Stimulated activated CD4-positive, alpha-beta T cell treated with anti-CD3 and anti-CD28 coated beads, Interleukin-2, amount 100 ng/mL, for 24 hours (primary cell): ENCODE data around the gene RNF181.
"Not testable (repeated sequence)": the region's sequence is repeated elsewhere in the genome, so short reads cannot be mapped to it uniquely, and the experiment has no call there.

Experiments
- DNase-seq, 2 donors: peaks; one replicate each; pipeline ENCODE4 v3.0.0-alpha.2; 2020

RNF181 gene

GRCh38 chr2:85597241-85597640, 1.7 kb downstream of the RNF181 start:
- no peak for DNase-seq

- no peak for DNase-seq
Observed at GRCh38 chr2:85598594-85599340, 3.2 kb downstream of the RNF181 start.

GRCh38 chr2:85599468-85600234, 4.1 kb downstream of the RNF181 start:
- no peak for DNase-seq

DNA sequence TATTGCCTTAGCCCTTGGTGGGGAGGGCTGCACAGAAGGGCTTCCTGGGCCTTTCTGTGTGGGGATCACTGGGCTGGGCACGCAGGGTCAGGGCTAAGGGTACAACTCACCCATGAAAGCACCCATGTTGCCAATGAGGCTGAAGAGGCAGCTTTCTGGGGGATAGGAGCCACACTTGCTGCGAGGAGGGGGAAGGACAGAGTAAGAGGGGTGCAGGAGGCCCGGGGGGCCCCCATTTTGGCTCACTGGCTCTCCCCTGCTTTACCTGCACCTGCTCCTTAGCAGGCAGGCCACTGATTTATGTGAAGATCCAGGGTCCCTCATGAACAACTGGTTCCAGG, 4.7 kb downstream of the RNF181 start:
- no peak for DNase-seq

DNA sequence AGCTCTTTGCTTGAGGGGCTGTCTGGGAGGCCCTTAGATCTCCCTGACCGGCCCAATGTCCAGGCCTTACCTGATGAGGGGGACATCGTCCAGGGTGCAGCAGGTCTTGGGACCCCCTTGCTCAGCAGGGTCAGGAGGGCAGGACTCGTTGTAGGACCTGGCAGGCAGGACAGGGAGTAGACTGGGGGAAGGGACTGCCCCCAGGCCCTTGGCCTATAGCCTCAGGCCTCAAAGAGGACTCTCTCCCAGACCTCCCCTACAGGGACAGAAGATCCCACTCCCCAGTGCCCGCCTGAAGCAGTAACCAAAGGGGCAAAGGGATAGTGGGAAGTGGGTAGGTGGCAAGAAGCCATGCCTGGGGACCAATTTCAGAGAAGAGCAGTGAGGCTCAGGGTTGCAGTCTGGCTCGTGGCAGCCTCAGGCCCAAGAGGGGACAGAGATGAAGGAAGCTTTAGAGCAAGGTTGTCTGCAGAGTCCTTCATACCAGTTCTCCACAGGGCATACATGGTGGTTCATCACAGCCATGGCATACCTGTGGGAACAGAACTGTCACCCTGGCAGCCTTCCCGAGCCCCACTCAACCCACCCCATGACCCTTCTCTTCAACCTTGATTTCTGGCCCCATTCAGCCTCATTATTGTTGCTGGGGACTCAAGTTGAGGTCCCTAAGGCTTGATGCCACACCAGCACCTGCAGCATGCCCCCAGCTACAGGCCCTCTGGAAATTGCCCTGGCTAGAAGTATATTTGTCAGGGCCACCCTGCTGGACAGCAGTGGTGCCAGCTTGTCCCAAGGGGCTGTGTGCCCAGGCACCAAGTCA, 5.6 kb downstream of the RNF181 start:
- no peak for DNase-seq

DNA sequence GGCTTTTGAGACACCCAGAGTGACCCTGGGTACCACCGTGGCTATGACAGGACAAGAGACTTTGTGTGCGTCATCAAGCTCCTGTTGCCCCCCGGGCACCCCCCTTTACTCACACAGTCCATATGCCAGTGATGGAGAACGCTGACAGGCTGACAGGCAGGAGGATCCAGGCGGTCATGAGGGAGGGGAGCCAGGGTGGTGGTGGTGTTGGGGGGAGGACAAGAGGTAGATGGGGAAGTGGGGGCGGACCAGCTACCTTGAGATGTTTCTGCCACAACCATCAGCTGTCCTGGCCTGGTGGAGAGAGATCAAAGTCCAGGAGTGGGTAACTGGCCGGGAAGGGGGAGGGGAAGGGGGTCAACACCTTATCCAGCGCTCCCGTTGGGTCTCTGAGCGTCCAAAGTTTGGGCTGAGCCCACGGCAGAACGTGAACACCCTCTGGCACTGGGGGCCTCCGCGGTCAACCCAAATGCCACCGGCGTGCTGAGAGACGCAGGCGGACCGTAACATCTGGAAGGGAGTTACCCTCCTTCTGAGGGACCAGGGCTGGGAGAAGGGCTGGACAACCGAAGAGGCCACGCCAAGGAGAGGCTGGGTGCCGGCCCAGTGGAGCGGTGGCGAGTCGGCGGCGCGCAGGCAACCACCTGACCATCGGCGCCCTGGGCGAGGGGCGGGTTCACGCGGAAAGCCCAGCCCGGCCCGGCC, 6.4 kb downstream of the RNF181 start:
- DNase-seq = no peak

DNA sequence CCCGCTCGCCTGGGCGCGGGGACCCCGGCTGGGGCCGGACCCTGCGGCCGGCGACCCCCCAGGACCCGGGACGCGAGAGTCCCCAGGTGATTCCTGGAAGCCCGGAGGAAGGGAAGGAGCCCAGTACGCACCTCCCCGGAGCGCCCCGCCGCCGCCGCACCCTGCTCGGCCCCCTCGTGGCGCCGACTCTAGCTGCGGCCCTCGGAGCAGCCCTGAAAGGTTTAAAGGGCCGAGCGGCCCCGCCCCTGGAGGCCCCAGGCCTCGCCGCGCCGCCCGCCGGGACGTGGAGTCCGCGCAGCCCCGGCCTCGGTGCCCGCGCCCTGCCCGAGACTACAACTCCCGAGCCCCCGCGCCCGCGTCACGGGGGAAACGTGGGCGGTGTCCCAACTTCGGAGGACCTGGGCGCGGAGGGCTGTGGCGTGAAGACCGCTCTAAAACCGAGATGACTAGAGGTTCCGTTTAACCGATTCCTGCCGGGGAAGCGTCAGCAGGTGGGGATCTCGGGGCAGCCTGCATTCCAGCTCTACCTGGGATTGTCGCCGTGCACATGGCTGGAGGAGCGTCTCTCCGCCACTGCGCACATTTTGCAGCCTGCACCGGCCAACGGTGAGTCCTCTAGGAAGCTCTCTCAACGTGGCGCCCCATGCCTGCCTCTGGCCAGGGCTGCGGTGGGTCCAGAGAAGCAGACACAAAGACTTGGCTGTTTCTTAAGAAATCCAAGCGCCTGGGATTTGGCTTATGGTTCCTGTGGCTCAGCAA, 7.1 kb downstream of the RNF181 start, which contains the start of gene TMEM150A:
TSS of gene TMEM150A (minus strand) at position 223 of the 759 bp plus-strand sequence. CDS start 750 bp downstream, outside the sequence.
- DNase-seq = peak; percentile 89 to 91

DNA sequence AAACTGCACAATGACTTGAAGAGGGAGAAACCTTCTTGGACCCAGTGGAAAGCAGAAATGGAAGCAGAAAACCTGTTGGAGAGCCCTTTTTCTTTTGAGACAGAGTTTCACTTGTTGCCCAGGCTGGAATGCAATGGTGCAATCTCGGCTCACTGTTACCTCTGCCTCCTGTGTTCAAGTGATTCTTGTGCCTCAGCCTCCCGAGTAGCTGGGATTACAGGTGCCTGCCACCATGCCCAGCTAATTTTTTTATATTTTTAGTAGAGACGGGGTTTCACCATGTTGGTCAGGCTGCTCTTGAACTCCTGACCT, 8.5 kb downstream of the RNF181 start:
- not testable (repeated sequence) for DNase-seq

GRCh38 chr2:85604568-85605339, 9.2 kb downstream of the RNF181 start:
- DNase-seq = no peak

GRCh38 chr2:85605406-85606115, 10.0 kb downstream of the RNF181 start:
- DNase-seq = no peak

DNA sequence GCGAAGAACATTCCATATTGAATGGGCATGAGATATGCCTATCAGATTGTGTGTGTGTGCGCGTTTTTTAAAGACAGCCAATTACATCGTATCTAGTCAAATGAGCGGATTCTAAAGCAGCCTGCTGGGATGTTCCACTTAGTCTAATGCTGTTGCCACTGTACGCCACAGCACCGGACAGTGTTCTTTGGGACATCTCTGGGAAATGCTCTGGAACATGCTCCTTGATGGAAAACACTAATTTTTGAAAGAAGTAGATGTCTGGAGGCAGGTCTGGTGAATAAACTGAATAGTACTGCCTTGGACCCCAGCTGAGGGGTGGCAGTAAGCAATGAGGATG, 10.5 kb downstream of the RNF181 start:
- no peak for DNase-seq

GRCh38 chr2:85607268-85608215, 12.0 kb downstream of the RNF181 start:
- DNase-seq = no peak

GRCh38 chr2:85611217-85611704, 15.7 kb downstream of the RNF181 start:
- DNase-seq = peak in 1 of 2 donors; percentile 32

GRCh38 chr2:85611705-85612587, 16.4 kb downstream of the RNF181 start, which contains the start of gene C2orf68:
C2orf68 (minus strand) TSS chr2:85612066; CDS start chr2:85611984, 82 bp downstream.
- DNase-seq = peak; percentile 90 to 91

- DNase-seq = no peak
Observed at GRCh38 chr2:85613717-85614515, 18.4 kb downstream of the RNF181 start.

GRCh38 chr2:85614757-85615156, 19.2 kb downstream of the RNF181 start:
- not testable (repeated sequence) for DNase-seq

- no peak for DNase-seq
Observed at GRCh38 chr2:85615413-85615728, 19.8 kb downstream of the RNF181 start.
